CD4-positive, alpha-beta T cell treated with Interleukin-12 subunit alpha and Interleukin-12 subunit beta, for 1 hour (primary cell): Measurements from ENCODE around the gene THRB.
"Not testable (repeated sequence)": the region's sequence is repeated elsewhere in the genome, so short reads cannot be mapped to it uniquely, and the experiment has no call there.

Source experiments
- DNase-seq: peaks from one replicate; pipeline ENCODE4 v3.0.0-alpha.2; 2020

The THRB gene

GRCh38 chr3:24400015-24400414 is 94.6 kb downstream of the THRB start:
- DNase-seq: no peak

DNA sequence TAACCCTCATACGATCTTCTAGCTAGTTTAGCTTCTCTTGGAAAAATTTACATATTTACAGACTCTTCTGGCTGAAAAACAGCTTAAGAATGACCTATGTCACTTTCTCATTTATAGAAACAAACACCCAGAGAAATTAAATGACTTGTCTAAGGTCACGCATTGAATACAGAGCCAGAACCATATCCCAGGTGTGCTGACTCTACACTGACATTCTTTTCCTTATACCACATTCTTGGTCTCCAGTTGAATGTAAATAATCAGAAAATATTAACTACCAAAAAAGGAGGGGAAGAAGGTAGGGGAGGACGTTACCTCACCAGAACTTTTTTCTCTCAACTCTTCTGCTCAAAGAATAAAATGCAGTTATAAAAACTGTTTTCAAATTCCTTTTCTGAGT is 95.0 kb downstream of the THRB start:
- no peak for DNase-seq

GRCh38 chr3:24398712-24399111 is 95.9 kb downstream of the THRB start:
- DNase-seq: not testable (repeated sequence)

- no peak for DNase-seq
Observed at GRCh38 chr3:24396338-24396737, 98.3 kb downstream of the THRB start.

DNA sequence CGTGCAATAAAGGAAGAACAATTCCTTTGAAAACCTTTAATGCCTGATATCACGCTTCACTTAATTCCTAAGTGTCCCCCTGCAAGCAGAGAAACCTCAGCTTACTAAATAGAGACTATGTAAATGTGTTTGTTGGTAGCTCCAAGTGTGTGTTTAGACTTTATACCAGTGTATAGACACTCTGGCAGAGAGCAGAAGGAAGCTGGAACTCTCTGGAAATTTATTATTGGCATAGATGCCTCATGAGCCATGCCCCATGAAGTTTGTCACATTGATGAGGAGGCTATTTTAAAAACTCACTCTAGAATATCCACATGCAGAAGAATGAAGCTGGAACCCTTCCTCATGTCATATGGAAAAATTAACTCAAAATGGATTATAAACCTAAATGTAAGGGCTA is 99.9 kb downstream of the THRB start:
- no peak for DNase-seq

DNA sequence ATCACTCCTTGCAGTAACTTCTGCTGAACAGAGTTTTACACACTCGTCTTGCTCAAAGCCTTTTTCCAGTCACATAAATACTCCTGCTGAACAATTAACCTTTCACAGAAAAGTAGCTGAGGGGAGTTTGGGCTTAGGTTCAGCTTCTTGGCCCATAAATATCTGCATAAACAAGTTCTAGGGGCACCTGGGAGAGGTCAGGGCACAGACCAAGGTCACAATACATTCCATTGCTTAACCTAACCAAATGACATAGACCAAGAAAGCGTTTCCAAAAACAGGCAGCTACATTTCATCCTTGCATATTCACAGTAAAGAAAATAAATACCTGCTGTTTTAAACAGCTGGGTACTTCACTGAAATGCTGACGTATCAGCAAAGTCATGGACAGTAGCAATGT is 101.3 kb downstream of the THRB start:
- no peak for DNase-seq

DNA sequence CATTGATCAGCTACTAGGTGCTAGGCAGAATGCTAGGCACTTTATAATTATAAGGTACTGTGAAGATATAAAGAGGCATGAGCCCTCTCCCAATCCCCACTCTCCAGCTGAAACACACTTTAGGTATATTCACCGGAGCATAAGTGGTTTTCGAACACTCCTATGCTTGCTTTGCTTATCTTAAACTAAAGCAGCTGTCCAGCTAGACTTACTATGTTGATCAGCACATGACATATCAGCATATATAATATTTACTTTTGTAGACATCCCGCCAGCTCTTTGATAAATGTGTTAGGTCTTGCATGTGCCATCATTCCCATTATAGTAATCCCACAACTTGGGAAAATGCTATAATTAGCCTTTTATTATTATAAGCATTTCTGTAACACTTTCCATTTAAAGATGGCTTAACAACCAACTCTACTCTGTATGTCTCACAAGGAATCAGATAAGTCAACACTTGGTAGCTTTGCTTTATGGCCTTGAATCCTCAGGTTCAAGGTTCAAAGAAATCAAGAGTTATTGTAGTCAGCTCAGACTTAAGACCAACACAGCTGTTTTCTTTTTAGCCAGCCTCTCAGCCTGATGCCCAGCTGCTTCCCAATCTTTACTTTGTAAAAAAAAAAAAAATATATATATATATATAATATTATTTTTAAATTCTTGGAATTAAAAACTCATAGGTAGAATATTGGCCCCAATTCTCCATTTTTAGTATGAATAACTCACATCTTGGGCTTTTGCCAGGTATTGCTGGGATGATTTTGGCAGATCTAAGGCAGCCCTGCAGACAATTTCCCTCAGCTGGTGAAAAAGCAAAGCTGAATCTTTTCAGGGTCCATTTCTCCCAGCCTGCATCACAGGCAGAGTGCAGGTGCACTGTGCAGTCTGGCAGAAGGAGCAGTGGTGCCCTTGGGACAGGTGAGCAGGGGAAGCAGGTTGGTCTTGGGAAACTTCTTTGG is 104.2 kb downstream of the THRB start:
- no peak for DNase-seq

DNA sequence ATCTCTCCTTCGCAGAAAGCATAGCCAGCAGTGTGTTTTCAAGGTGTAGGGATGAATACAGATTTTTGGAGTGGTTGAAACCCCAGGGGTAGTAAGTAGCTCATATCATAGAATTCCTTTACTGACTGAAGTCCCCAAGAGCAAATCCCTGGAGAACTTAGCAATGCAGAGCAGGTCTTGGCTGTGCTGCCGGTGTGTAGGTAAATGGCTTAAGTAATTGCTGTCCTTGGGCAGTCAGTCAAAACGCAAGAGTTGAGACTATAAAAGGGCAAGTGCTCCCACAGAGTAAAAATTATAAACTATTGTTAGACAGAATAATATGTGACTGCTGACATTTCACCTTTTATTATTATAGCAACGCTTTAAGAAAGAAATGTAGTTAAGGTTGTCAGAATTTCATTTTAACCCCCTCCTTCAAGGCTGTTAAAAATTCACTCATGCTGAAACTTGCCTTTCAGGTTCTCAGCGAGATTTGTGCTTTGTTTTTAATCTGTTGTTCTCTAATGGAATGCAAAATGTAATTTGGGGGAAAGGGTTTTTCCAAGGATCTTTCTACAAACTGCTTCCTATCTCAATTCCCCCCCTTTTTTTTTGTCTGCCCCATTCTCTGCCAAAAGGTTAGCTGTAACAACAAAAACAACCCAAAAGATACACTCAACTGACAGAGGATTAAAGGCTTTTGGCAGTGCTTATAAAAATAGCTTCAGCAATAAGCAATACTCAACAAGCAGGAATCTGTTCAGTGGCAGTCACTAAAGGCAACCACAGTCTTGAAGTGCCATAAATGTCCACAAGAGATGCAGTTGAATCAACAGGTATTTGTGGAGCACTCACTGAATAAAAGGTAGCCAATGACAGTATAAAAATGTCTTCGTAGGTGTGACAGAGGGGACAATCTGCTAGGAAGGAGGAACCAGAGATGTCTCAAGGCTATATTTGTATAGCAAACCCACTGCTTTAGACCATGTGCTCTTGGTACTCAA is 105.3 kb downstream of the THRB start:
- no peak for DNase-seq

DNA sequence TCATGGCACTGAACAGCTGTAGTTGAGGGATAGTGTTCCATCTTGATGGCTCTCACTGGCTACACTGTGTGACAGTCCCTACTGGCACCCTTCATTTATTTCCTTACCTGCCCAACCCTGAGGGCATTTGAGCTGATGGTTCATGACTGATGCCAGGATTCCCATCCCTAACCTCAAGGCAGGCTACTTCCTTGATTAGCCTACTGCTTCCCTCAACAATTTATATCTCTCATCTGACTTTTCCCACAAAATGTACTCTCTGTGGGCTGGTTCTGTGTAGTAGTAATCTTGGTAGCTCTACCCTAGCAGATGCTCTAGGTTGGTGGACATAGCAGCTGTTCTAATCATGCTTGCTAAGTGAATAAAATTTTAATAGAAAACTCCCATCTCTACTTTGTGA is 106.0 kb downstream of the THRB start:
- no peak for DNase-seq

- DNase-seq: no peak
Observed at GRCh38 chr3:24388159-24388558, 106.5 kb downstream of the THRB start.

DNA sequence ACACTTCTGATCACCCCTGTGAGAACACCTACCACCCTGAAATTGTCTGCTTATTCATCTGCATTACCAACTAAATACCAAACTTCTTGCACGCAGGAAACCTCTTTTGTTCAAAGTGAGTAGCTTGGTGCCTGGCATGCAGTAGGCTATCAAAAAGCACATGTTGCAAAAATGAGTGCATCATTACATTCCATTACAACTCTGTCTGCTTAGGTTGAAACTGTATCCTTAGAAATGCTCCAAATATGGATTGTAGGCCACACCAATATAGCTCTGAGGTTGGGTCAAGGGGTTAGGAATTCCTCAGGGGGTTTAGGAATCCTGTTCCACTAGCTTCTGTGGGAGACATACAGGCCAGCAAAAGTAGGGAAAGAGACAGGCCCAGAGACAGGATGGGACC is 107.2 kb downstream of the THRB start:
- no peak for DNase-seq

DNA sequence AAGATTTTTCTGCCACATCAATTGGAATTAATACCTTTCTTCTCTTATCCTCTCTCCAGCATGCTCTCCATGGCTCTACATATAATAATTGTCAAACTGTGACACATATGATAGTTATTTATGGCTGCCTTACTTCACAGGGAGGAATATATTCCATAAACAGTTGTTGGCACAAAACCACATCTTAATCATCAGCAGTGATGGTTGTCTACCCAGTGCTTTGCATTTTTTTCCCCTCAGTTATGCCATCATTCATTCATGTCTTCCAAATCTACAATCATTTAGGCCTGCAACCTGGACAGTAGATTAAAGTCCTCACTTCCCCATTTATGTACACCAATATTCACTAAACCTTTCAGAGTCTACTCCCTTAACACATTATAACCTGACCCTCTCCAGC is 107.7 kb downstream of the THRB start:
- no peak for DNase-seq

DNA sequence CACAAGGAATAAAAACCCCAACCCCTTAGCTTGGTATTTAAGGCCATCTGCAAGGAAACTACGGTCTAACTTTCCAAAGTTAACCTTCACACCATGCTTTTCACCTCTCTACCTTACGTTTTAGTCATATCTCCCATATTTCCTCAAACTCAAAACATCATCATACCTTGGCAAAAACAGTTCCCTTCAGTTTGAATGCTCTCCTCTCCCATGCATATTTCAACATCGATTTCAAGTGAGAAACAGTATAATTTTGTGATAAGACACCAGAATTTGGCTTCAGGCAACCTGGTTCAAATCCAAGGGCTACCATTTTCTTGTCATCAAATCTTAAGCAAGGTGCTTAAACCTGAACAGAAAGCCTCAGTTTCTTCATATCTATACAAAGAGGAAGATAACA is 108.2 kb downstream of the THRB start:
- DNase-seq: no peak

- no peak for DNase-seq
Observed at GRCh38 chr3:24385012-24385615, 109.5 kb downstream of the THRB start.

DNA sequence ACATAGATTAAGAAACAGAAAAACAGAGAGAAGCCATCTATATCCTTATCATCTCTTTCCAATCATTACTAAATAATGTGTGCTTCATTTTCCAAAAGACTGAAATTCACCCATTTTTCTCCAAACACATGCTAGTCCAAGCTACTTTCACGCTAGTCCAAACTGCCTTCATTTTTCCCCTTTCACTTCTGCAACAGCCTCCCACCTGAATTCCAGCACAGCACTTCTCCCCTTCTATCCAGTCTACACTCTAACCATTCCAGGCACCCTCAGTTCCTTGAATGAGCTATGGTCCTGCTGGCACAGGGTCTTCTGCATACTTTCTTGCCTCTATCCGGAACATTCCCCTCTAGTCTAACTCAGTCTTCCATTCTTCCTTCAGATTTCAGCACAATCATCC is 112.0 kb downstream of the THRB start:
- no peak for DNase-seq

- no peak for DNase-seq
Observed at GRCh38 chr3:24379936-24380335, 114.7 kb downstream of the THRB start.

- DNase-seq: no peak
Observed at GRCh38 chr3:24378313-24378712, 116.3 kb downstream of the THRB start.

DNA sequence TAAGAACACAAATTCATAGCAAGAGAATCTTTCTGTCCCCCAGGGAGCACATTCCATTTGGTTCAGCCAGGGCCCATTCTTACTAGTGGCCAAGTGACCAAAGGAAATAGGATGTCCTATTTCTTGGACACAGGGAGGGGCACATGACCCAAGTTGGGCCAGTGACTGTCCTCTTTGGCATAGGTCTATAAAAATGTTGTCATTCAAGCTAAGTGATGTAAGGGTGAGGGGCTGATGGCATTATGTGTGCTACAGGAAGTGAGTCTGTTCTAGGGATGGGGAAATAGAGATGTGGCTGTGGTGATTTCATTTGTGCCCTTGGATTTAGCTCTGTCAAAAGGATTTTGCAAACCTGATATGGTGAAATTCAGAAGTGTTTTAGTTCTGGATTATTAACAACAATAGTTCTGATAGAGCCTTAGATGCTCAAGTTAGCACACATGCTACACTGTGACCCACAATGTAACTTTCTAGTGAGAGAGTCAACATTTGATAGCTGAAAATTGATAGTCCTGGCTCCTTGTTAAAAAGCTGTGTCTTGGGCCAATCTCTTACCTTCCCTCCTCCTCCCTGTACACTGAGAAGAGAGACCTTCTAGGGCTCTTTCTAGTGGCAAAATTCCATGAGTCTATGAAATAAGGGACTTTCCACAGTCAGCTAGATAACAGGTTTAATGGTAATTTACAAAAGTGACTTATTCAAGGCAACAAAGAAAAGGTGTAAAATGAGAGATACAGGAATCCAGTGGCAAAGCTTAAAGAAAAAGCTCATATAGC is 117.2 kb downstream of the THRB start:
- DNase-seq: no peak

DNA sequence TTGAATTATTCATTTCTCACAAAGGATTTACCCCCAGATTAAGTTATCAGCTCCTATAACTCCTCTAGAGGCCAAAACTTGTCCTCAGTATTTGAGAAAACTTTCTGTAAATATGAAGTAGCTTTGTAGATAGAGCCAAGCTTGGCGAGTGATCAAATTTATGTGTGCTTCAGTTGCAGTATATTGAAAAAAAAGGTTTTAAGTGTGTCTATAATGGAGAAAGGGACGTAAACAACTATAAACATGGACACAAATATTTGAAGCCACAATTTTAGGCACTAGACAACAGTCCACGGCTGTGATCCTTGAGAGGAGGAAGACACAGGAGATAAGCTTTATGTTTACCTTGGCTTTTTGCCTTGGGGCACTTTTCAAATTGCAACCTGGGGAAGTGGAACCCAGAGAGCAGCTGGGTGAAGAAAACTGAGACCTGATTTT is 118.7 kb downstream of the THRB start:
- DNase-seq: no peak

GRCh38 chr3:24374801-24375200 is 119.8 kb downstream of the THRB start:
- no peak for DNase-seq

- no peak for DNase-seq
Observed at GRCh38 chr3:24373198-24373959, 121.3 kb downstream of the THRB start.
